ENCODE measurements around the gene TNFAIP8L1.

The TNFAIP8L1 gene

GRCh38 chr19:4613254-4613751, 26.0 kb upstream of the TNFAIP8L1 start:
- no peak for DNase-seq

- DNase-seq = no peak
Measured at GRCh38 chr19:4618019-4618418, 21.3 kb upstream of the TNFAIP8L1 start.

GRCh38 chr19:4619668-4620294, 19.5 kb upstream of the TNFAIP8L1 start:
- no peak for DNase-seq

GRCh38 chr19:4620675-4621074, 18.6 kb upstream of the TNFAIP8L1 start:
- no peak for DNase-seq

GRCh38 chr19:4622695-4623421, 16.5 kb upstream of the TNFAIP8L1 start:
- DNase-seq = no peak

GRCh38 chr19:4624301-4624700, 15.0 kb upstream of the TNFAIP8L1 start:
- DNase-seq = no peak

- no peak for DNase-seq
Measured at GRCh38 chr19:4624733-4625362, 14.5 kb upstream of the TNFAIP8L1 start.

- peak; percentile 89 for DNase-seq
Measured at GRCh38 chr19:4633140-4633967, 6.0 kb upstream of the TNFAIP8L1 start.

- DNase-seq = peak; percentile 91
Measured at GRCh38 chr19:4635754-4636116, 3.6 kb upstream of the TNFAIP8L1 start.

GRCh38 chr19:4636151-4636717, 3.1 kb upstream of the TNFAIP8L1 start:
- DNase-seq = no peak

- DNase-seq = no peak
Measured at GRCh38 chr19:4636761-4637160, 2.6 kb upstream of the TNFAIP8L1 start.

GRCh38 chr19:4638317-4638716, 999 bp upstream of the TNFAIP8L1 start:
- no peak for DNase-seq

- no peak for DNase-seq
Measured at GRCh38 chr19:4639531-4640246, 373 bp downstream of the TNFAIP8L1 start.

GRCh38 chr19:4640247-4641000, 1.1 kb downstream of the TNFAIP8L1 start:
- DNase-seq = no peak

- DNase-seq = no peak
Measured at GRCh38 chr19:4641132-4641531, 1.8 kb downstream of the TNFAIP8L1 start.

- no peak for DNase-seq
Measured at GRCh38 chr19:4642625-4643024, 3.3 kb downstream of the TNFAIP8L1 start.

GRCh38 chr19:4645718-4646117, 6.4 kb downstream of the TNFAIP8L1 start:
- DNase-seq = no peak

- DNase-seq = no peak
Measured at GRCh38 chr19:4647676-4648644, 8.6 kb downstream of the TNFAIP8L1 start.

GRCh38 chr19:4649392-4650047, 10.2 kb downstream of the TNFAIP8L1 start:
- no peak for DNase-seq

GRCh38 chr19:4650159-4650558, 10.8 kb downstream of the TNFAIP8L1 start:
- DNase-seq = no peak

Measured in NCI-H524 treated with DMSO at 0.1 percent for 48 hours (cell line).